Fibroblast of peridontal ligament (primary cell): ENCODE data around the gene FCGR1A.
"Not testable (repeated sequence)": the region's sequence is repeated elsewhere in the genome, so short reads cannot be mapped to it uniquely, and the experiment has no call there.

Experiments
- DNase-seq: peaks from one replicate; pipeline ENCODE4 v3.0.0-alpha.2; 2010; ENCODE audit errors: extremely low read depth

The FCGR1A gene

GRCh38 chr1:149832316-149833126 lies 50.0 kb downstream of the FCGR1A start:
- not testable (repeated sequence) for DNase-seq

DNA sequence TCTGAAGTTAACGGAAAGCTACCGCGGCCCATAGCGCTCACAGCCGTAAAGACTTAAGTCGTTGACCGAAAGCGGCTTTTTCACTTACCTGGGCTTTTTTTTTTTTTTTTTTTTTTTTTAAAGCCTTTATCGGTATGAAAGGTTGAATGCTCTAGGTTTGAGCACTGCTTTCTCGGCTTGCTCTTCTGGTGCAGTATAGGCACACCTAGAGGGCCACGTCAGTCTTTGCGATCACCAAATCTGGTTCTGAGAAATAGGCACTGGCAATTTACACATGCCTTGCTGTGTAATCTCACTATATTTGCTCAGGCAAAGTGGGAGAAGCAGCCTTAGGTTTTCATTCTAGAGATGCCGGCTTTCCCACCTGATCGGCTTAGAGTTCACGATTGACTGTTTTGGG lies 50.6 kb downstream of the FCGR1A start:
- DNase-seq, result not testable (repeated sequence)

- not testable (repeated sequence) for DNase-seq
Observed at GRCh38 chr1:149841149-149841548, 58.7 kb downstream of the FCGR1A start.
